Trophoblast cell (in vitro differentiated cells and primary cell): ENCODE data around the gene DNMT1.

Source experiments
- DNase-seq, 2 donors: peaks; one replicate each; pipeline ENCODE4 v3.0.0-alpha.2; 2016
- H2AFZ ChIP-seq: 2 replicates; pipeline ENCODE4 v1.6.1; 2013; ENCODE audit warnings: low read length, moderate library complexity, mild to moderate bottlenecking; ENCODE audit not compliant: insufficient read depth, poor library complexity
- H2AK5ac ChIP-seq: 2 replicates; pipeline ENCODE4 v1.6.1; 2013; ENCODE audit warnings: mild to moderate bottlenecking, low read length
- H2BK120ac ChIP-seq: 2 replicates; pipeline ENCODE4 v1.6.1; 2013; ENCODE audit warnings: low read length, mild to moderate bottlenecking, moderate library complexity; ENCODE audit not compliant: insufficient read depth, poor library complexity
- H2BK12ac ChIP-seq: 2 replicates; pipeline ENCODE4 v1.6.1; 2013; ENCODE audit warnings: mild to moderate bottlenecking, low read length, moderate library complexity
- H2BK5ac ChIP-seq: 2 replicates; pipeline ENCODE4 v1.6.1; 2013; ENCODE audit warnings: low read length, low read depth, moderate library complexity, mild to moderate bottlenecking; ENCODE audit not compliant: poor library complexity
- H3K14ac ChIP-seq: 2 replicates; pipeline ENCODE4 v1.6.1; 2013; ENCODE audit warnings: mild to moderate bottlenecking, low read length
- H3K18ac ChIP-seq: 2 replicates; pipeline ENCODE4 v1.6.1; 2013; ENCODE audit warnings: mild to moderate bottlenecking, low read length
- H3K23ac ChIP-seq: 2 replicates; pipeline ENCODE4 v1.6.1; 2013; ENCODE audit warnings: low read length
- H3K27ac ChIP-seq: 2 replicates; pipeline ENCODE4 v1.5.1; 2013; ENCODE audit warnings: low read depth, mild to moderate bottlenecking, inconsistent platforms, low read length, moderate library complexity
- H3K27me3 ChIP-seq: 2 replicates; pipeline ENCODE4 v1.6.1; 2013; ENCODE audit warnings: inconsistent platforms, mild to moderate bottlenecking, low read length, moderate library complexity; ENCODE audit not compliant: insufficient read depth
- H3K36me3 ChIP-seq, 2 experiments: 1 replicate in 1 of 2; 2 replicates in 1 of 2; pipeline ENCODE4 v1.6.1; 2013; ENCODE audit warnings: low read length in 2 of 2, mild to moderate bottlenecking in 2 of 2, moderate library complexity in 1 of 2; ENCODE audit not compliant: insufficient read depth in 2 of 2, control insufficient read depth in 1 of 2
- H3K4ac ChIP-seq: 2 replicates; pipeline ENCODE4 v1.6.1; 2013; ENCODE audit warnings: low read depth, mild to moderate bottlenecking, low read length, moderate library complexity
- H3K4me1 ChIP-seq, 2 experiments: 1 replicate in 1 of 2; 2 replicates in 1 of 2; pipeline ENCODE4 v1.6.1; 2013; ENCODE audit warnings: low read length in 2 of 2, mild to moderate bottlenecking in 2 of 2, moderate library complexity in 1 of 2; ENCODE audit not compliant: insufficient read depth in 2 of 2, control insufficient read depth in 1 of 2
- H3K4me2 ChIP-seq: 2 replicates; pipeline ENCODE4 v1.6.1; 2013; ENCODE audit warnings: inconsistent platforms, mild to moderate bottlenecking, low read length, moderate library complexity
- H3K4me3 ChIP-seq: 2 replicates; pipeline ENCODE4 v1.5.1; 2013; ENCODE audit warnings: mild to moderate bottlenecking, low read depth, low read length, inconsistent platforms
- H3K79me1 ChIP-seq: one replicate; pipeline ENCODE4 v1.6.1; 2013; ENCODE audit warnings: low read length
- H3K79me2 ChIP-seq: 2 replicates; pipeline ENCODE4 v1.6.1; 2013; ENCODE audit warnings: low read length, mild to moderate bottlenecking; ENCODE audit not compliant: control insufficient read depth, insufficient read depth, poor library complexity
- H3K9ac ChIP-seq: 2 replicates; pipeline ENCODE4 v1.6.1; 2013; ENCODE audit warnings: mild to moderate bottlenecking, low read length
- H3K9me3 ChIP-seq: 2 replicates; pipeline ENCODE4 v1.6.1; 2013; ENCODE audit warnings: low read depth, mild to moderate bottlenecking, control low read depth, inconsistent platforms, low read length; ENCODE audit not compliant: insufficient read depth
- H4K12ac ChIP-seq: 2 replicates; pipeline ENCODE4 v1.6.1; 2013; ENCODE audit warnings: low read depth, mild to moderate bottlenecking, low read length, moderate library complexity
- H4K8ac ChIP-seq: 2 replicates; pipeline ENCODE4 v1.6.1; 2013; ENCODE audit warnings: low read depth, mild to moderate bottlenecking, low read length, moderate library complexity
- H4K91ac ChIP-seq: one replicate; pipeline ENCODE4 v1.6.1; 2013; ENCODE audit warnings: low read depth, mild to moderate bottlenecking, low read length, moderate library complexity
- WGBS: extraction: QIAGEN DNeasy Blood & Tissue Kit; methylation state at CpG from one replicate; pipeline ENCODE4 v1.1.7; 2013; ENCODE audit warnings: missing lambda C conversion rate; ENCODE audit not compliant: insufficient read length, insufficient coverage; ENCODE audit errors: extremely low coverage; 5-methylcytosine and 5-hydroxymethylcytosine counted together

DNMT1 gene

GRCh38 chr19:10116085-10116865 is 78.5 kb downstream of the DNMT1 start:
- no peak overlapping the region for H4K8ac ChIP-seq
- no peak overlapping the region for H3K4me3 ChIP-seq
- no peak overlapping the region for H3K4ac ChIP-seq
- no peak overlapping the region for H3K23ac ChIP-seq
- peaks cover 8% of the 10 kb centered on the region for H3K79me2 ChIP-seq
- H2BK5ac ChIP-seq: no peak overlapping the region
- no peak overlapping the region for H4K12ac ChIP-seq
- DNase-seq: no peak
- WGBS: no CpG with 5 or more reads among the region's 35 CpGs
- peaks cover 6 to 7% of the 10 kb centered on the region in 2 experiments for H3K4me1 ChIP-seq
- H3K9me3 ChIP-seq: peaks cover 4% of the 10 kb centered on the region
- no peak overlapping the region for H3K27ac ChIP-seq
- H3K79me1 ChIP-seq: peaks cover 6% of the 10 kb centered on the region
- no peak overlapping the region for H2AK5ac ChIP-seq
- no peak overlapping the region for H4K91ac ChIP-seq
- no peak overlapping the region for H2BK12ac ChIP-seq
- H3K18ac ChIP-seq: no peak overlapping the region
- H2AFZ ChIP-seq: no peak overlapping the region
- no peak overlapping the region for H3K14ac ChIP-seq
- no peaks in the 10 kb centered on the region for H3K27me3 ChIP-seq
- no peak overlapping the region for H3K4me2 ChIP-seq
- H2BK120ac ChIP-seq: no peak overlapping the region
- H3K9ac ChIP-seq: no peak overlapping the region
- peaks cover 46 to 56% of the 10 kb centered on the region in 2 experiments for H3K36me3 ChIP-seq

GRCh38 chr19:10115392-10116084 is 79.2 kb downstream of the DNMT1 start:
- H2BK5ac ChIP-seq: no peak overlapping the region
- no peak for DNase-seq
- no peak overlapping the region for H3K23ac ChIP-seq
- H2BK120ac ChIP-seq: no peak overlapping the region
- WGBS: no CpG with 5 or more reads among the region's 45 CpGs
- no peak overlapping the region for H4K8ac ChIP-seq
- peaks cover 8% of the 10 kb centered on the region for H3K79me2 ChIP-seq
- no peaks in the 10 kb centered on the region for H3K27me3 ChIP-seq
- H4K91ac ChIP-seq: no peak overlapping the region
- H2AK5ac ChIP-seq: no peak overlapping the region
- no peak overlapping the region for H3K4ac ChIP-seq
- H3K4me3 ChIP-seq: no peak overlapping the region
- peaks cover 6 to 7% of the 10 kb centered on the region in 2 experiments for H3K4me1 ChIP-seq
- H4K12ac ChIP-seq: no peak overlapping the region
- no peak overlapping the region for H3K27ac ChIP-seq
- H3K4me2 ChIP-seq: no peak overlapping the region
- no peak overlapping the region for H3K18ac ChIP-seq
- H3K9me3 ChIP-seq: peaks cover 4% of the 10 kb centered on the region
- no peak overlapping the region for H3K9ac ChIP-seq
- H3K79me1 ChIP-seq: peaks cover 6% of the 10 kb centered on the region
- H2AFZ ChIP-seq: no peak overlapping the region
- H3K14ac ChIP-seq: no peak overlapping the region
- no peak overlapping the region for H2BK12ac ChIP-seq
- peaks cover 54 to 63% of the 10 kb centered on the region in 2 experiments for H3K36me3 ChIP-seq

- Histone ChIP-seq H3K4me1 (peaks cover 6 to 7% of the 10 kb centered on the region in 2 experiments), H2BK5ac (no peak overlapping the region), H3K4ac (no peak overlapping the region), H4K91ac (no peak overlapping the region), H2AFZ (no peak overlapping the region), H3K18ac (no peak overlapping the region), H3K79me2 (peaks cover 8% of the 10 kb centered on the region), H2AK5ac (no peak overlapping the region), H3K9me3 (peaks cover 2% of the 10 kb centered on the region), H3K4me3 (no peak overlapping the region), H4K12ac (no peak overlapping the region), H3K27ac (no peak overlapping the region), H3K4me2 (no peak overlapping the region), H3K36me3 (peaks cover 61 to 70% of the 10 kb centered on the region in 2 experiments), H3K79me1 (peaks cover 6% of the 10 kb centered on the region), H3K23ac (no peak overlapping the region), H3K14ac (no peak overlapping the region), H3K27me3 (no peaks in the 10 kb centered on the region), H4K8ac (no peak overlapping the region), H2BK120ac (no peak overlapping the region), H2BK12ac (no peak overlapping the region), H3K9ac (no peak overlapping the region)
- WGBS: no CpG with 5 or more reads among the region's 26 CpGs
- DNase-seq: no peak
These were observed 79.9 kb downstream of the DNMT1 start for GRCh38 chr19:10114651-10115391.

GRCh38 chr19:10113964-10114650 is 80.6 kb downstream of the DNMT1 start:
- H4K91ac ChIP-seq: no peak overlapping the region
- no peak overlapping the region for H3K9ac ChIP-seq
- no peak overlapping the region for H2BK120ac ChIP-seq
- no peak overlapping the region for H4K12ac ChIP-seq
- peaks cover 3% of the 10 kb centered on the region for H3K79me2 ChIP-seq
- H2BK12ac ChIP-seq: no peak overlapping the region
- H3K4ac ChIP-seq: no peak overlapping the region
- no peak overlapping the region for H2AFZ ChIP-seq
- no peak for DNase-seq
- H3K27me3 ChIP-seq: no peaks in the 10 kb centered on the region
- H3K4me1 ChIP-seq: peaks cover 4 to 6% of the 10 kb centered on the region in 2 experiments
- no peak overlapping the region for H3K23ac ChIP-seq
- no peak overlapping the region for H2BK5ac ChIP-seq
- H3K27ac ChIP-seq: no peak overlapping the region
- H3K79me1 ChIP-seq: peaks cover under 1% of the 10 kb centered on the region
- H4K8ac ChIP-seq: no peak overlapping the region
- no peak overlapping the region for H3K18ac ChIP-seq
- no peaks in the 10 kb centered on the region for H3K9me3 ChIP-seq
- no peak overlapping the region for H3K4me3 ChIP-seq
- no peak overlapping the region for H2AK5ac ChIP-seq
- peaks cover 68 to 77% of the 10 kb centered on the region in 2 experiments for H3K36me3 ChIP-seq
- no peak overlapping the region for H3K14ac ChIP-seq
- WGBS: no CpG with 5 or more reads among the region's 43 CpGs
- no peak overlapping the region for H3K4me2 ChIP-seq
